Measurements from ENCODE around the gene DAAM1. TPM values are rescaled to one million over a fixed set of nuclear protein-coding genes. Genes with fewer than 3 reads are reported as not detected.
A peak's percentile ranks its signal among the peaks of the same experiment; 100 is the strongest.

Gene DAAM1
- polyA plus RNA-seq, 1 donor (not counting 4 experiments of a cell fraction or from before 2014, with no cell fraction given), result 44.6 TPM

- no peaks in the 10 kb centered on the region for H3K9me3 ChIP-seq (ENCODE audit: control insufficient read depth, low read depth, low read length)
- no peak overlapping the region for H3K27ac ChIP-seq (ENCODE audit: control insufficient read depth, insufficient read depth, low read length)
- peaks cover 11% of the 10 kb centered on the region for H3K4me1 ChIP-seq (ENCODE audit: control insufficient read depth, extremely low read depth, insufficient read depth, low read length)
- no peaks in the 10 kb centered on the region for H4K20me1 ChIP-seq (ENCODE audit: control insufficient read depth, extremely low read depth, insufficient read depth, low read length)
- no peak for TF ChIP-seq EZH2 (IDR thresholded peaks at IDR 0.05; ENCODE audit: low read length)
- TF ChIP-seq CTCF (optimal IDR thresholded peaks at IDR 0.05 in 1 of 3, IDR thresholded peaks at IDR 0.05 in 1 of 3, conservative IDR thresholded peaks at IDR 0.05 in 1 of 3; ENCODE audit: extremely low read depth in 1 of 3, insufficient read depth in 2 of 3, low read length in 3 of 3), result no peak
- no peak overlapping the region for H3K4me3 ChIP-seq (ENCODE audit: control insufficient read depth in 2 of 3, extremely low read depth in 1 of 3, insufficient read depth in 2 of 3, low read depth in 1 of 3, low read length in 3 of 3)
- FAIRE-seq (no peak), DNase-seq (ENCODE audit: low read depth, low spot score) (no peak)
- dilution Hi-C loops (cut with MboI; ENCODE audit: extremely low pct_ligation_motif_present, low sequenced_read_pairs), result no loop called here
- H3K9ac ChIP-seq (ENCODE audit: control insufficient read depth, extremely low read depth, insufficient read depth, low read length), result no peak overlapping the region
- H3K4me2 ChIP-seq (ENCODE audit: control insufficient read depth, extremely low read depth, insufficient read depth, low read depth, low read length), result no peak overlapping the region
- no peaks in the 10 kb centered on the region for H3K36me3 ChIP-seq (ENCODE audit: control insufficient read depth in 2 of 2, extremely low read depth in 1 of 2, insufficient read depth in 2 of 2, low read length in 2 of 2)
- H3K79me2 ChIP-seq (ENCODE audit: control insufficient read depth, insufficient read depth, low read length), result peaks cover 23% of the 10 kb centered on the region
- H3K9me1 ChIP-seq (ENCODE audit: control insufficient read depth, extremely low read depth, insufficient read depth, low read length), result no peaks in the 10 kb centered on the region
- no peaks in the 10 kb centered on the region for H3K27me3 ChIP-seq (ENCODE audit: control insufficient read depth, extremely low read depth, insufficient read depth, low read length)
- no peak overlapping the region for H2AFZ ChIP-seq (ENCODE audit: control insufficient read depth, low read length)
Measured at GRCh38 chr14:59253527-59253926, 65.1 kb downstream of the DAAM1 start.

GRCh38 chr14:59254146-59254910 lies 65.9 kb downstream of the DAAM1 start:
- dilution Hi-C loops (cut with MboI; ENCODE audit: extremely low pct_ligation_motif_present, low sequenced_read_pairs), result no loop called here
- peaks cover 20% of the 10 kb centered on the region for H3K79me2 ChIP-seq (ENCODE audit: control insufficient read depth, insufficient read depth, low read length)
- no peaks in the 10 kb centered on the region for H3K36me3 ChIP-seq (ENCODE audit: control insufficient read depth in 2 of 2, extremely low read depth in 1 of 2, insufficient read depth in 2 of 2, low read length in 2 of 2)
- no peak overlapping the region for H3K27ac ChIP-seq (ENCODE audit: control insufficient read depth, insufficient read depth, low read length)
- H2AFZ ChIP-seq (ENCODE audit: control insufficient read depth, low read length), result no peak overlapping the region
- DNase-seq (ENCODE audit: low read depth, low spot score) (no peak), FAIRE-seq (peak; percentile 23)
- H3K27me3 ChIP-seq (ENCODE audit: control insufficient read depth, extremely low read depth, insufficient read depth, low read length), result no peaks in the 10 kb centered on the region
- H4K20me1 ChIP-seq (ENCODE audit: control insufficient read depth, extremely low read depth, insufficient read depth, low read length), result no peaks in the 10 kb centered on the region
- H3K9ac ChIP-seq (ENCODE audit: control insufficient read depth, extremely low read depth, insufficient read depth, low read length), result no peak overlapping the region
- TF ChIP-seq EZH2 (IDR thresholded peaks at IDR 0.05; ENCODE audit: low read length) (no peak), CTCF (optimal IDR thresholded peaks at IDR 0.05 in 1 of 3, IDR thresholded peaks at IDR 0.05 in 1 of 3, conservative IDR thresholded peaks at IDR 0.05 in 1 of 3; ENCODE audit: extremely low read depth in 1 of 3, insufficient read depth in 2 of 3, low read length in 3 of 3) (no peak)
- H3K4me1 ChIP-seq (ENCODE audit: control insufficient read depth, extremely low read depth, insufficient read depth, low read length), result peaks cover 11% of the 10 kb centered on the region
- no peak overlapping the region for H3K4me3 ChIP-seq (ENCODE audit: control insufficient read depth in 2 of 3, extremely low read depth in 1 of 3, insufficient read depth in 2 of 3, low read depth in 1 of 3, low read length in 3 of 3)
- H3K4me2 ChIP-seq (ENCODE audit: control insufficient read depth, extremely low read depth, insufficient read depth, low read depth, low read length), result peak overlapping the region; percentile 17
- H3K9me1 ChIP-seq (ENCODE audit: control insufficient read depth, extremely low read depth, insufficient read depth, low read length), result no peaks in the 10 kb centered on the region
- no peaks in the 10 kb centered on the region for H3K9me3 ChIP-seq (ENCODE audit: control insufficient read depth, low read depth, low read length)
